ENCODE data around the gene TRPC4AP.
A peak's percentile ranks its signal among the peaks of the same experiment; 100 is the strongest.

The TRPC4AP gene

GRCh38 chr20:35092524-35093266 is at the start of gene TRPC4AP:
TRPC4AP (minus strand) TSS chr20:35092807; CDS start chr20:35092781, 26 bp downstream.
- Histone ChIP-seq H3K9ac (ENCODE audit: low read depth in 1 of 2, low read length in 2 of 2) (peak within 1 kb of the TSS; percentile 92 to 98), H3K27ac (ENCODE audit: low read depth, low read length) (peak within 1 kb of the TSS; percentile 92), H3K36me3 (ENCODE audit: control insufficient read depth in 1 of 2, insufficient read depth in 2 of 2, low read length in 2 of 2) (no peaks in the 10 kb centered on the region), H3K27me3 (ENCODE audit: control insufficient read depth in 1 of 2, insufficient read depth in 2 of 2, low read length in 2 of 2) (no peaks in the 10 kb centered on the region), H3K9me3 (ENCODE audit: control insufficient read depth in 1 of 2, low read length in 2 of 2) (no peaks in the 10 kb centered on the region), H3K4me3 (ENCODE audit: low read depth in 1 of 2, low read length in 2 of 2) (peak within 1 kb of the TSS; percentile 98), H3K4me1 (ENCODE audit: control insufficient read depth in 1 of 2, insufficient read depth in 2 of 2, low read length in 2 of 2) (peaks cover 20 to 22% of the 10 kb centered on the region in 2 donors)

- H3K9ac ChIP-seq (ENCODE audit: low read depth in 1 of 2, low read length in 2 of 2) = no peak overlapping the region
These were observed 43.4 kb upstream of the TRPC4AP start for GRCh38 chr20:35135867-35136586.

DNA sequence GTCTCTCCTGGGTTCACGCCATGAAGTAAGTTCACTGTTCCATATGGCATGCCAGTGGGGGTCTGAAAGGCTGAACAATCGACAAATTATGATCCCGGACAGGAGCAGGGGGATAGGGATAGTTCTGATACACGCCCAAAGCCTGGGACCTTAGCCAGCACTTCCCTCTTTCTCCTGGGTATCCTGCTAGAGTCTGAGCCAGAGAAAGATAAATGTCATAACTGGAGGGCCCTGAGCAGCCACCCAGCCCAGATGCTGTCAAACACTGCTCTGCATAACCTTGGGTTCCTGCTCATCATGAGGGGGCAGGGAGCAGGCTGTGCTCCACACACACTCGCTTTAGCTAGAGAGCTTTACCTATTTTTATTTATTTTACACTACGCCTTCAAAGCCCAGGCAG is 42.3 kb upstream of the TRPC4AP start:
- no peaks in the 10 kb centered on the region for H3K9me3 ChIP-seq (ENCODE audit: control insufficient read depth in 1 of 2, low read length in 2 of 2)
- no peak overlapping the region for H3K9ac ChIP-seq (ENCODE audit: low read depth in 1 of 2, low read length in 2 of 2)
- H3K4me1 ChIP-seq (ENCODE audit: control insufficient read depth in 1 of 2, insufficient read depth in 2 of 2, low read length in 2 of 2) = no peaks in the 10 kb centered on the region
- H3K27ac ChIP-seq (ENCODE audit: low read depth, low read length) = no peak overlapping the region
- no peaks in the 10 kb centered on the region for H3K27me3 ChIP-seq (ENCODE audit: control insufficient read depth in 1 of 2, insufficient read depth in 2 of 2, low read length in 2 of 2)
- no peak overlapping the region for H3K4me3 ChIP-seq (ENCODE audit: low read depth in 1 of 2, low read length in 2 of 2)
- H3K36me3 ChIP-seq (ENCODE audit: control insufficient read depth in 1 of 2, insufficient read depth in 2 of 2, low read length in 2 of 2) = peaks cover 37 to 76% of the 10 kb centered on the region in 2 donors

More at GRCh38 chr20:35135867-35136586, 43.4 kb upstream of the TRPC4AP start:
- peaks cover 33 to 76% of the 10 kb centered on the region in 2 donors for H3K36me3 ChIP-seq (ENCODE audit: control insufficient read depth in 1 of 2, insufficient read depth in 2 of 2, low read length in 2 of 2)
- H3K9me3 ChIP-seq (ENCODE audit: control insufficient read depth in 1 of 2, low read length in 2 of 2) = no peaks in the 10 kb centered on the region
- H3K4me3 ChIP-seq (ENCODE audit: low read depth in 1 of 2, low read length in 2 of 2) = no peak overlapping the region
- no peaks in the 10 kb centered on the region for H3K27me3 ChIP-seq (ENCODE audit: control insufficient read depth in 1 of 2, insufficient read depth in 2 of 2, low read length in 2 of 2)
- no peak overlapping the region for H3K27ac ChIP-seq (ENCODE audit: low read depth, low read length)
- H3K4me1 ChIP-seq (ENCODE audit: control insufficient read depth in 1 of 2, insufficient read depth in 2 of 2, low read length in 2 of 2) = no peaks in the 10 kb centered on the region

DNA sequence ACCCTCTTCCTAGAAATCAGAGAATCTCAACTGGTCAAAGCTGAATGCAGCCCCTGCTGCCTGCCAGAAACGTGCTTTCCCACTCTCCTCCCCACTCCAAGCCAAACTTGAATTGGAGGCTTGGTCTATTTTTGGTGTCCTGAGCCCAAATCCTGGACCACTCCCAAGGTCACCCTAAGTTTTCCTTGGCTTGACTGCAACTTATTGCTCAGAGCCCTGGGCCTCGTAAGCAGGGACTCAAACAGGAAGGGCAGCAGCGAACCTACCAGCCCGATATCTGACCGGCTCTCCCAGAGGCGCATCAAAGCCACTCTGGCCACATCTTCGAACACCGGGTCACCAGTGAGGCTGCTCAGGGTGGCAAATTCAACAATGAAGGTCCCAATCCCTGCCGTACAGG is 41.9 kb upstream of the TRPC4AP start:
- Histone ChIP-seq H3K9me3 (ENCODE audit: control insufficient read depth in 1 of 2, low read length in 2 of 2) (no peaks in the 10 kb centered on the region), H3K27ac (ENCODE audit: low read depth, low read length) (no peak overlapping the region), H3K4me3 (ENCODE audit: low read depth in 1 of 2, low read length in 2 of 2) (no peak overlapping the region), H3K9ac (ENCODE audit: low read depth in 1 of 2, low read length in 2 of 2) (no peak overlapping the region), H3K4me1 (ENCODE audit: control insufficient read depth in 1 of 2, insufficient read depth in 2 of 2, low read length in 2 of 2) (no peaks in the 10 kb centered on the region), H3K27me3 (ENCODE audit: control insufficient read depth in 1 of 2, insufficient read depth in 2 of 2, low read length in 2 of 2) (no peaks in the 10 kb centered on the region), H3K36me3 (ENCODE audit: control insufficient read depth in 1 of 2, insufficient read depth in 2 of 2, low read length in 2 of 2) (peaks cover 37 to 79% of the 10 kb centered on the region in 2 donors)

- H3K9ac ChIP-seq (ENCODE audit: low read depth in 1 of 2, low read length in 2 of 2) = no peak overlapping the region
- no peak overlapping the region for H3K27ac ChIP-seq (ENCODE audit: low read depth, low read length)
- no peaks in the 10 kb centered on the region for H3K27me3 ChIP-seq (ENCODE audit: control insufficient read depth in 1 of 2, insufficient read depth in 2 of 2, low read length in 2 of 2)
- H3K4me3 ChIP-seq (ENCODE audit: low read depth in 1 of 2, low read length in 2 of 2) = no peak overlapping the region
- H3K4me1 ChIP-seq (ENCODE audit: control insufficient read depth in 1 of 2, insufficient read depth in 2 of 2, low read length in 2 of 2) = no peaks in the 10 kb centered on the region
- H3K9me3 ChIP-seq (ENCODE audit: control insufficient read depth in 1 of 2, low read length in 2 of 2) = no peaks in the 10 kb centered on the region
- H3K36me3 ChIP-seq (ENCODE audit: control insufficient read depth in 1 of 2, insufficient read depth in 2 of 2, low read length in 2 of 2) = peaks cover 37 to 79% of the 10 kb centered on the region in 2 donors
These were observed 41.1 kb upstream of the TRPC4AP start for GRCh38 chr20:35133735-35134134.

DNA sequence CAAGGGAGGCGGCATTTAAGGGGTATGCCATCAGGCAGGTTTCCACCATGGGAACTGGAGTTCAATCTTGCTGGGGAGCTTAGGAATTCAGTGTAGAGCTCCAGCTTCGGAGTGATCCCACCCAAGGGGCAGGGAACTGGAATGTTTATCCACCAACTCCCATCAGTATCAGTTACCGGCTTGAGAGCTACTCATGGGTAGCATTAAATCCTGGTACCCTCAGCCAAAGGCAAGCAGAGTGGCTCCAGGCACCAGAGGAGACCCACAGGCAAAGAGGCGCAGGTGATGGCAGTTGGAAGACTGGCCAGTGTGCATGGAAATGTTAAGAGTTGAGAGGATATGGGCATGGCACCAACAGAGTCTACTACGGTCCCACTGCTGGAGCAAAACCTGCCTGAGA is 40.4 kb upstream of the TRPC4AP start:
- no peaks in the 10 kb centered on the region for H3K27me3 ChIP-seq (ENCODE audit: control insufficient read depth in 1 of 2, insufficient read depth in 2 of 2, low read length in 2 of 2)
- no peak overlapping the region for H3K4me3 ChIP-seq (ENCODE audit: low read depth in 1 of 2, low read length in 2 of 2)
- H3K36me3 ChIP-seq (ENCODE audit: control insufficient read depth in 1 of 2, insufficient read depth in 2 of 2, low read length in 2 of 2) = peaks cover 35 to 81% of the 10 kb centered on the region in 2 donors
- no peaks in the 10 kb centered on the region for H3K9me3 ChIP-seq (ENCODE audit: control insufficient read depth in 1 of 2, low read length in 2 of 2)
- no peaks in the 10 kb centered on the region for H3K4me1 ChIP-seq (ENCODE audit: control insufficient read depth in 1 of 2, insufficient read depth in 2 of 2, low read length in 2 of 2)
- no peak overlapping the region for H3K27ac ChIP-seq (ENCODE audit: low read depth, low read length)
- H3K9ac ChIP-seq (ENCODE audit: low read depth in 1 of 2, low read length in 2 of 2) = no peak overlapping the region

GRCh38 chr20:35131934-35132333 is 39.3 kb upstream of the TRPC4AP start:
- Histone ChIP-seq H3K4me1 (ENCODE audit: control insufficient read depth in 1 of 2, insufficient read depth in 2 of 2, low read length in 2 of 2) (no peaks in the 10 kb centered on the region), H3K4me3 (ENCODE audit: low read depth in 1 of 2, low read length in 2 of 2) (no peak overlapping the region), H3K27me3 (ENCODE audit: control insufficient read depth in 1 of 2, insufficient read depth in 2 of 2, low read length in 2 of 2) (no peaks in the 10 kb centered on the region), H3K27ac (ENCODE audit: low read depth, low read length) (no peak overlapping the region), H3K9me3 (ENCODE audit: control insufficient read depth in 1 of 2, low read length in 2 of 2) (no peaks in the 10 kb centered on the region), H3K9ac (ENCODE audit: low read depth in 1 of 2, low read length in 2 of 2) (no peak overlapping the region), H3K36me3 (ENCODE audit: control insufficient read depth in 1 of 2, insufficient read depth in 2 of 2, low read length in 2 of 2) (peaks cover 36 to 80% of the 10 kb centered on the region in 2 donors)

DNA sequence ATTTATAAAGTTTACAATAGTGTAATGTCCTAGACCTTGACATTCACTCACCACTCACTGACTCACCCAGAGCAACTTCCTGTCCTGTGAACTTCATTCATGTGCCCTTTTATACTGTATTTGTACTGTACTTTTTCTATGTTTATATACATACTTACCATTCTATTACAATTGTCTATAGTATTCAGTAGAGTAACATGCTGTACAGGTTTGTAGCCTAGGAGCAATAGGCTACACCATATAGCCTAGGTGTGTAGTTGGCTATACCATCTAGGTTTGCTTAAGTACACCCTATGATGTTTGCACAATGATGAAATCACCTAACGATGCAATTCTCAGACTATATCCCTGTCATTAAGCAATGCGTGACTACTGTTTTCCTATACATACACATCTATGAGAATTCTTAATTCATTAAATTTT is 37.1 kb upstream of the TRPC4AP start:
- no peaks in the 10 kb centered on the region for H3K9me3 ChIP-seq (ENCODE audit: control insufficient read depth in 1 of 2, low read length in 2 of 2)
- no peaks in the 10 kb centered on the region for H3K27me3 ChIP-seq (ENCODE audit: control insufficient read depth in 1 of 2, insufficient read depth in 2 of 2, low read length in 2 of 2)
- peaks cover 36 to 78% of the 10 kb centered on the region in 2 donors for H3K36me3 ChIP-seq (ENCODE audit: control insufficient read depth in 1 of 2, insufficient read depth in 2 of 2, low read length in 2 of 2)
- H3K27ac ChIP-seq (ENCODE audit: low read depth, low read length) = no peak overlapping the region
- H3K4me3 ChIP-seq (ENCODE audit: low read depth in 1 of 2, low read length in 2 of 2) = no peak overlapping the region
- H3K9ac ChIP-seq (ENCODE audit: low read depth in 1 of 2, low read length in 2 of 2) = no peak overlapping the region
- no peaks in the 10 kb centered on the region for H3K4me1 ChIP-seq (ENCODE audit: control insufficient read depth in 1 of 2, insufficient read depth in 2 of 2, low read length in 2 of 2)

DNA sequence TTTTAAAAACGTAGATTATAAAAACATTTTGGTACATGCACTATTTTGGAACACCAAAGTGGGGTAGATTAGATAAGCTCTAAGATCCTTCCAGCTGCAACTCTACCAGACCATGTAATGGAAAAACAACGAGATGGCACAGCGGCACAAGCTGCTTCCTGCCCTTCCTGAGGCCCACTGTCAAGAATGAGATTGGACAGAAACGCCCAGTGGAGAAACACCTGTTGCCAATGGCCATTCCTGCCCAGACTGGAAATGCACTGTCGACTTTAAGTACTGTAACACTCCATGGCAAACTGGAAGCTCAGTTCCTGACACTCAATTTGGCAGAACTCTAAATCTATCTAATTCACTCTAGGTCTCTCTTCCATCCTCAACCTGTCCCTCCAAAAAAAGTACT is 33.1 kb upstream of the TRPC4AP start:
- Histone ChIP-seq H3K27ac (ENCODE audit: low read depth, low read length) (no peak overlapping the region), H3K36me3 (ENCODE audit: control insufficient read depth in 1 of 2, insufficient read depth in 2 of 2, low read length in 2 of 2) (peaks cover 28 to 78% of the 10 kb centered on the region in 2 donors), H3K9ac (ENCODE audit: low read depth in 1 of 2, low read length in 2 of 2) (no peak overlapping the region)

DNA sequence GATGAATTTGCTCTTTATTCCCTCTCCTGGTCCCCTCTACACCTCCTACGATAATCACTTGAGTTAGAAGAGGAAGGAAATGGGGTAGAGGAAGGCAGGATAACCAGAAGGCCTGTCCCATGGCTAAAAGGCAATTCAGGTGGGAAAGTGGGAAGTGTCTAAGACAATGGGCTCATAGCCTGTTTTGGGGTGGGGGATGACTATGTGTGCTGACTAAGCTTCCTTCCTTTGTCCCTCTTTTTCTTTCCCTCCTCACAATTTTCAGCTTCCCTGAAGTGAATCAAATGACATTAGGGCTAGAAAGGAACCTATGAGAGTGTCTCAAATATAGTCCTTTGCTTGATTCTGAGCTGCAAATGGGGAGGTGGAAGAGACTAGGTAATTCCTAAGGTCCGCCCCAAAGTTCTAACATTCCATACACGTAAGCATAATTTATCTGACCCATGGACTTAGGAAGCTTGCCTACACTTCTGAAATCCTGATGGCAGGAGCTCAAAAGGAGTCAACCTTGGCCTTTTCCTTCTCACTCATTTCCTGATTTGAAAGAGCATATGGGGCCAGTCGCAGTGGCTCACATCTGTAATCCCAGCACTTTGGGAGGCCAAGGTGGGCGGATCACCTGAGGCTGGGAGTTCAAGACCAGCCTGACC is 30.3 kb upstream of the TRPC4AP start:
- no peaks in the 10 kb centered on the region for H3K4me1 ChIP-seq (ENCODE audit: control insufficient read depth in 1 of 2, insufficient read depth in 2 of 2, low read length in 2 of 2)
- H3K9me3 ChIP-seq (ENCODE audit: control insufficient read depth in 1 of 2, low read length in 2 of 2) = no peaks in the 10 kb centered on the region
- H3K4me3 ChIP-seq (ENCODE audit: low read depth in 1 of 2, low read length in 2 of 2) = no peak overlapping the region
- H3K36me3 ChIP-seq (ENCODE audit: control insufficient read depth in 1 of 2, insufficient read depth in 2 of 2, low read length in 2 of 2) = peaks cover 39 to 88% of the 10 kb centered on the region in 2 donors
- no peaks in the 10 kb centered on the region for H3K27me3 ChIP-seq (ENCODE audit: control insufficient read depth in 1 of 2, insufficient read depth in 2 of 2, low read length in 2 of 2)
- H3K27ac ChIP-seq (ENCODE audit: low read depth, low read length) = no peak overlapping the region
- H3K9ac ChIP-seq (ENCODE audit: low read depth in 1 of 2, low read length in 2 of 2) = no peak overlapping the region

More for the DNA sequence above, 33.1 kb upstream of the TRPC4AP start:
- Histone ChIP-seq H3K9me3 (ENCODE audit: control insufficient read depth in 1 of 2, low read length in 2 of 2) (no peaks in the 10 kb centered on the region), H3K27me3 (ENCODE audit: control insufficient read depth in 1 of 2, insufficient read depth in 2 of 2, low read length in 2 of 2) (no peaks in the 10 kb centered on the region), H3K4me3 (ENCODE audit: low read depth in 1 of 2, low read length in 2 of 2) (no peak overlapping the region), H3K4me1 (ENCODE audit: control insufficient read depth in 1 of 2, insufficient read depth in 2 of 2, low read length in 2 of 2) (no peaks in the 10 kb centered on the region)
